Measurements from ENCODE around the gene RACGAP1.

The RACGAP1 gene

GRCh38 chr12:50025187-50026059 is at the start of gene RACGAP1:
TSS of gene RACGAP1 (minus strand) at chr12:50025494. CDS start at chr12:50016715, 8,779 bp downstream.
- DNase-seq = peak; percentile 52 to 97 (median 88)

DNA sequence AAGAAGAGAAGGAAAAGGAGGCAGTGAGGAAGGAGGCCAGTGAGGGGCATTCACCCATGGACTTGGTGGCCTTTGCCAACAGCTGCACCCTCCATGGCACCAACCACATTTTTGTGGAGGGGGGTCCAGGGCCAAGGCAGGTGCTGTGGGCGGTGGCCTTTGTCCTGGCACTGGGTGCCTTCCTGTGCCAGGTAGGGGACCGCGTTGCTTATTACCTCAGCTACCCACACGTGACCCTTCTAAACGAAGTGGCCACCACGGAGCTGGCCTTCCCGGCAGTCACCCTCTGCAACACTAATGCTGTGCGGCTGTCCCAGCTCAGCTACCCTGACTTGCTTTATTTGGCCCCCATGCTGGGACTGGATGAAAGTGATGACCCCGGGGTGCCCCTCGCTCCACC is 48.4 kb upstream of the RACGAP1 start:
- no peak for DNase-seq

GRCh38 chr12:50073206-50073605 is 47.9 kb upstream of the RACGAP1 start:
- DNase-seq = no peak

GRCh38 chr12:50072198-50072907 is 47.1 kb upstream of the RACGAP1 start:
- no peak for DNase-seq

DNA sequence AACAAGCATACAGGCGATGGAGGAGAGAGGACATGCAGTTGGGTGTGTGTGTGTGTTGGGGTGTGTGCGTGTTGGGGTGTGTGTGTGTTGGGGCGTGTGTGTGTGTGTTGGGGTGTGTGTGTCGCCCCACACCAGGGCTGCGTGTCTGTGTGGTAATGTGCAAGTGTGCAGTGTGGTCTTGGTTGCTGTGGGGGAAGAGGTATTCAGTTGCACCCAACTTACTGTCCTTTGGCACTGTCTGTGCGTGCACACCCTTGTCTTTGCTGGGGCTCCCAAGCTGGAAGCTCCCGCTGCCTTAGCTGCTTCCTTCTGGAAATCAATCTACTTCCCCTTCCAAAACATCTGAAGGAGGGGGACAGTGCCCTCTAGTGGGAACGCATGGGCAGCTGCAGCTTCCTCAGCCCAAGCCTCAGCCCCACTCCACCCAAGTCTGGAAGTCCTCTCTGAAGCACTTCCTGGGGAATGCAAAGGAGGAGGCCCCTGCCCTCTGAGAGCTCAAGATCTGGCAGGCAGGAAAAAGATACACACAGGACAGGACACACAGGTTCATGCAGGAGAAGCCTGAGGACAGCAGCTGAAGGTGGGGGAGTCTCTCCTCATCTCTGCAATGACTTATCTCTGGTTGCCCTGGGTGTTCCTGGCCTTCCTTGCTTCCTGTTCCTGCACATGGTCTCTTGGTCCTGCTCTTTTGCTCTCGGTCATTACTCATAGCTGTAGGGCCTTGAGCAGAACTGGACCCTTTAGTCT is 45.2 kb upstream of the RACGAP1 start:
- peak in 51 of 56 donors; percentile 12 to 85 (median 62) for DNase-seq

DNA sequence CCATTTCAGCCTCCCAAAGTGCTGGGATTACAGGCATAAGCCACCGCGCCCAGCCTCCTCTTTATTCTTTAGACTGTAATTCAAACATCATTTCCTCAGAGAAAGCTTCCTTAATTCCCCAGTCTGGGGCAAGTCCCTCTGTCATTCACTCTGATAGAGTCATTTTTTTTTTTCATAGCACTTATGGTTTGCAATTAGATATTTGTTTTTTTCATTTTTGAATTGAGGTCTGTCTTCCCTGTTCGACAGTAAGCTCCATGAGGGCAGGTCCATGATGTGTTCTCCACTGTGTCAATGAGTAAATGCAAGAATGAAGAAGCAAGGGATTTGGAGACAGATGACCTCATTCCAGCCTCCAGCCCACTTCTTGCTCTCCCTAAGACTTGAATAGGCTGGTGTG is 44.2 kb upstream of the RACGAP1 start:
- no peak for DNase-seq

DNA sequence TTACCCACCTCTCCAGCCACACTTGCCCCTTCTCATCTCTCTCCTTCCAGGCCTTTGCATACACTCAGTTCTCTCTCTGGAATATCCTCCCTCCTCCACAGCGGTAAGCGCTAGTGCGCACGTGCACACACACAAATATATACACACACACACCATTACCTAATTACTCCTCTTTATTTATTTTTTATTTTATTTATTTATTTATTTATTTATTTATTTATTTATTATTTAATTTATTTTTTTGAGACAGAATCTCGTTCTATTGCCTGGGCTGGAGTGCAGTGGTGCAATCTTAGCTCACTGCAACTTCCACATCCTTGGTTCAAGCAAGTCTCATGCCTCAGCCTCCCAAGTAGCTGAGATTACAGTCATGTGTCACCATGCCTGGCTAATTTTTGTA is 43.8 kb upstream of the RACGAP1 start:
- no peak for DNase-seq

- DNase-seq = no peak
Observed at GRCh38 chr12:50066402-50066801, 41.1 kb upstream of the RACGAP1 start.

DNA sequence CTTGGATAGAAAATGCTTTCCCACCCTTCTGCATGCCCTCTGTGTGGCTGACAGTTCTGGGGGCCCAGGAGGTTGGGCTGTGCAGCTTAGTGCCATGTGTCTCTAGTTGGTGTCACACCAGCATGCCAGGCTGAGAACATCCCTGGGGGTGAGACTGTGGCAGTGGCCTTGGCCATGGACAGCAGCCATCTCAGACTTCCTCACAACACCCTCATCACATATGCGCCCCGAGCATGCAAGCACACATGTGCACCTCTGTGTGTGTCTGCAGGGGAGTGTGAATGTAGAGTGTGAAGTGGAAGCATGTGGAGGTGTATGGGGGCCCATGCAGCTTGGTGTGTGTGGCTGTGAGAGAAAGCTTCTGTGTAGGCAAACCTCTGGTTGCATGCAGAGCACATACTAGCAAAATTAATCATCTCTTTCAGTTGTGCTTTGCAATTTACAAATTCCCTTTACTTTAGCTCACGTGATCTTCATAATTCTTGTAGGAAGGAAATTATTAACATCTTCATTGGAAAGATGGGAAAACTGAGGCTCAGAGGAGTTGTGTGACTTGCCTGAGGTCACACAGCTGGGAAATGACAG is 40.5 kb upstream of the RACGAP1 start:
- DNase-seq = no peak

DNA sequence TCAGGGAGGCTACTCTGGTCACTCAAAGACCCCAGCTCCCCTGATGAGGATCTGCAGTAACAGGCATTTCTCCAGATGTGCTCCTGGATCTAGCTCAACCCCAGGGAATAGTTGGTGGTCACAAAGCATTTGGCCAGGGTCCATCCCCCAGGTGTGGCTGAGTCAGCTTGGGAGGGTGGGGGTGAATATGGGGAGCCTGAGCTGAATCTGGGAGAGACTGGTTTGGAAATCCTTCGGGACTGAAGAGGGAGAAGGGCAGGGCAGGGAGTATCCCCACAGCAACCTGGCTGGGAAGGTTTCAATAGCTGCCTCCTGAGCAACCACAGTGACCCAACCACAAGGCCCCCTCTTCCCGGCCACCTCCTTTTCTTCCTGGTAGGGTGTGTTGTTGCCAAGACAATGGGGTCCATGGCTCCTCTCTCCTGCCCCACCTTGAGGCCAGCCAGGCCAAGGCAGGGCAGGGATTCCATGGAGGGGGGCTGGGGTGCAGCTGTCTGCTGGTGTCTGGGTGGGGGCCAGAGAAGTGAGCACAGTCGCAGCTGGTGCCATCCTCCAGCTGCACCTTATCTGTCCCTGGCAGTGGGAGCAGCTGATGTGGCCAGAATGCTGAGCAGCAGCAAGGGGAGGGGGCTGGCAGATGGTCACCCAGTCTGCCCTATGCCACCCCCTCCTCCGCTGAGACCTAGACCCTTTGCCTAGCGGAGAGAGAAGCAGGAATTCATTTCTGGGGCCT is 37.6 kb upstream of the RACGAP1 start:
- peak in 31 of 56 donors; percentile 9 to 72 (median 48) for DNase-seq

GRCh38 chr12:50061946-50062686 is 36.8 kb upstream of the RACGAP1 start:
- no peak for DNase-seq

DNA sequence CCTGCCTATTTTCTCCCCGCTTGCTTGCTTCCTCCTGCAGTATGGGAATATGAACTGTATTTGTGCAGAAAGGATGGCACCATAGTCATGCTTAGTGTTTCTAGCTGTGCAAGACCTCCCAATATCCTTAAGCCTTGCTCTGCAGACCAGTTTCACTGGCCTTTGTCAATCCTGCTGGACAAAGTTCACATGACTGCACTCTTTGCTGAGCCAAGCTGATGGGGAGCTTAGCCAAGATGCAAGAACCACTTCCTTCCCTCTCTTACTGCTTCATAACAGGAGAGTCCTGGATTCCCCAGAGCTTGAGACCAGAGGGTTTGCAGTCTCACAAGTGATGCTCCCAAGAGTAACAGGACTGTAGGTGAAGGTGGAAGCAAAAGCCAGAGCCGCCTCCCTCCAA is 35.9 kb upstream of the RACGAP1 start:
- DNase-seq = peak in 4 of 56 donors; percentile 17 to 30 (median 24)

- DNase-seq = no peak
Observed at GRCh38 chr12:50060120-50060468, 34.8 kb upstream of the RACGAP1 start.

GRCh38 chr12:50059440-50060119 is 34.3 kb upstream of the RACGAP1 start:
- DNase-seq = no peak

GRCh38 chr12:50058743-50059312 is 33.5 kb upstream of the RACGAP1 start:
- DNase-seq = peak in 3 of 56 donors; percentile 12 to 28 (median 26)

GRCh38 chr12:50057896-50058670 is 32.8 kb upstream of the RACGAP1 start:
- DNase-seq = peak in 13 of 56 donors; percentile 16 to 67 (median 41)

- peak in 51 of 56 donors; percentile 25 to 86 (median 67) for DNase-seq
Observed at GRCh38 chr12:50057000-50057841, 31.9 kb upstream of the RACGAP1 start, which contains the start of gene ASIC1. TSS of gene ASIC1 (plus strand) at chr12:50057596. CDS start at chr12:50058767, 1,171 bp downstream.

All from amygdala (tissue), 56 donors.